GM20431 (cell line): Measurements from ENCODE around the gene METRN.

ENCODE experiments used
- in situ Hi-C: fragments of 300-500 bp; cut with MseI, MboI; formaldehyde crosslinking; loops from one replicate; pipeline ENCODE4 v1.15.0; 2020; ENCODE audit warnings: low sequenced_read_pairs; ENCODE audit not compliant: unreplicated experiment

The METRN gene

GRCh38 chr16:714558-715476 lies at the start of gene METRN:
TSS of gene METRN (plus strand) at chr16:715118. CDS start at chr16:715290, 172 bp downstream.
- in situ Hi-C loops = loop anchor here (10.0 kb wide), 1 partner anchor 70 kb away; the partner anchor contains the start of genes CHTF18 and RPUSD1

GRCh38 chr16:666572-666971 lies 48.3 kb upstream of the METRN start:
- in situ Hi-C loops = no loop called here

GRCh38 chr16:667113-667779 lies 47.7 kb upstream of the METRN start:
- in situ Hi-C loops = no loop called here

GRCh38 chr16:667780-668518 lies 47.0 kb upstream of the METRN start, which contains the start of gene RHOT2:
TSS of gene RHOT2 (plus strand) at chr16:668132. CDS start at chr16:668200, 68 bp downstream.
- in situ Hi-C loops = no loop called here

- in situ Hi-C loops = no loop called here
Observed at GRCh38 chr16:668519-669171, 46.3 kb upstream of the METRN start.

GRCh38 chr16:669666-670065 lies 45.3 kb upstream of the METRN start:
- in situ Hi-C loops = no loop called here

GRCh38 chr16:670485-671352 lies 44.2 kb upstream of the METRN start:
- in situ Hi-C loops = no loop called here

GRCh38 chr16:671353-672131 lies 43.4 kb upstream of the METRN start:
- in situ Hi-C loops = no loop called here

- in situ Hi-C loops = no loop called here
Observed at GRCh38 chr16:672371-672770, 42.5 kb upstream of the METRN start.

- in situ Hi-C loops = no loop called here
Observed at GRCh38 chr16:672851-673250, 42.1 kb upstream of the METRN start.

GRCh38 chr16:673399-673991 lies 41.4 kb upstream of the METRN start:
- in situ Hi-C loops = no loop called here

- in situ Hi-C loops = no loop called here
Observed at GRCh38 chr16:674214-674881, 40.6 kb upstream of the METRN start.

GRCh38 chr16:674968-675883 lies 39.7 kb upstream of the METRN start, which contains the start of gene RHBDL1:
TSS of gene RHBDL1 (plus strand) at chr16:675671. CDS start at chr16:675791, 120 bp downstream.
- in situ Hi-C loops = no loop called here

- in situ Hi-C loops = no loop called here
Observed at GRCh38 chr16:675884-676564, 38.9 kb upstream of the METRN start.

- in situ Hi-C loops = no loop called here
Observed at GRCh38 chr16:676565-676902, 38.4 kb upstream of the METRN start.

- in situ Hi-C loops = no loop called here
Observed at GRCh38 chr16:676913-677312, 38.0 kb upstream of the METRN start.
